ENCODE data around the gene HTT. TPM values are rescaled to one million over a fixed set of nuclear protein-coding genes. Genes with fewer than 3 reads are reported as not detected.

HTT gene
- total and polyA plus RNA-seq, 10 of the 15 experiments (the other 5 are each of a cell fraction or from before 2014, with no cell fraction given), result 3.3 to 113 (median 43.3) TPM

GRCh38 chr4:3039706-3040366 is 34.6 kb upstream of the HTT start:
- Histone ChIP-seq H3K79me2 (ENCODE audit: control insufficient read depth, insufficient read depth, low read length) (peaks cover 12% of the 10 kb centered on the region), H3K9ac (ENCODE audit: control insufficient read depth, insufficient read depth, low read length) (peak overlapping the region; percentile 93), H3K4me2 (ENCODE audit: control insufficient read depth, insufficient read depth) (peak overlapping the region; percentile 98), H3K36me3 (ENCODE audit: control insufficient read depth in 2 of 2, insufficient read depth in 2 of 2, low read length in 1 of 2) (no peaks in the 10 kb centered on the region; a peak in 1 of 4 replicates), H2AFZ (ENCODE audit: control insufficient read depth, low read depth, low read length) (no peak overlapping the region; the same call in 1 of the 2 replicates), H3K4me3 (peak overlapping the region; percentile 26; the same call in 1 of the 2 replicates), H3K27ac (ENCODE audit: control insufficient read depth, insufficient read depth) (peak overlapping the region; percentile 95), H3K4me1 (ENCODE audit: control insufficient read depth, insufficient read depth, low read length) (peaks cover 49% of the 10 kb centered on the region), H3K9me3 (replicated peaks; ENCODE audit: control insufficient read depth, insufficient read depth, low read length) (no peaks in the 10 kb centered on the region), H3K27me3 (replicated peaks in 1 of 2; ENCODE audit: control insufficient read depth in 2 of 2, insufficient read depth in 2 of 2, low read length in 1 of 2) (no peaks in the 10 kb centered on the region), H4K20me1 (ENCODE audit: control insufficient read depth, insufficient read depth) (no peaks in the 10 kb centered on the region; the same call in 1 of the 2 replicates)
- 34% methylated on average over 8 of the region's 8 CpGs for WGBS (ENCODE audit: insufficient coverage, insufficient replicate concordance, low lambda C conversion rate, missing lambda C conversion rate)
- ChIA-PET SMC1A (ENCODE audit: uncharacterized antibody, unreplicated experiment) (interaction anchor here (0.8 to 3.0 kb wide), 5 partner anchors 26 to 62 kb away, joined by 3 to 12 read pairs (median 3); no protein-coding TSS in a partner anchor), CTCF (interaction anchor here (0.6 to 5.8 kb wide), 3 partner anchors 14 to 62 kb away, joined by 3 to 54 read pairs (median 6); no protein-coding TSS in a partner anchor), POLR2A (interaction anchor here (0.6 to 2.8 kb wide), 2 partner anchors 15 to 39 kb away, joined by 4 to 14 read pairs; no protein-coding TSS in a partner anchor), RAD21 (ENCODE audit: unreplicated experiment) (interaction anchor here (0.7 to 2.6 kb wide), 3 partner anchors 26 to 276 kb away, joined by 3 to 6 read pairs (median 3); no protein-coding TSS in a partner anchor)
- in situ Hi-C loops (cut with MboI) (loop anchor here (10.0 kb wide), 1 partner anchor 65 kb away; no protein-coding TSS in a partner anchor), intact Hi-C loops (cut with micrococcal nuclease; ENCODE audit: unreplicated experiment) (loop anchor here (2.0 to 10.0 kb wide), 2 partner anchors 77 to 275 kb away; partner anchors contain the start of genes GRK4 and NOP14)
- FAIRE-seq, result no peak
- no TSS peak for BruUV-seq (replicated peaks)
- DNase-seq (ENCODE audit: low read depth, low spot score), result no peak
- TF ChIP-seq HDAC2 (IDR thresholded peaks at IDR 0.05) (no peak), USF2 (IDR thresholded peaks at IDR 0.05; ENCODE audit: borderline replicate concordance, low read depth, low read length) (no peak)
- ATAC-seq, result no peak

Data from GM12878 (cell line).